GM21528 (cell line): ENCODE data around the gene MRPL4.

Experiments
- ATAC-seq: cut with Tn5 transposase; IDR thresholded peaks from one replicate; pipeline ENCODE4 v1.9.1; 2021; ENCODE audit warnings: mild to moderate bottlenecking, moderate library complexity; ENCODE audit not compliant: unreplicated experiment, low FRiP score

MRPL4 gene

GRCh38 chr19:10285393-10285792 is 33.4 kb downstream of the MRPL4 start:
- no peak for ATAC-seq

GRCh38 chr19:10286803-10287737 is 35.1 kb downstream of the MRPL4 start, which contains the start of gene ICAM4:
ICAM4 (plus strand) TSS chr19:10286955; CDS start chr19:10287013, 58 bp downstream.
- ATAC-seq = no peak

- ATAC-seq = no peak
These were observed 36.7 kb downstream of the MRPL4 start for GRCh38 chr19:10288662-10289166.

GRCh38 chr19:10289167-10289835 is 37.3 kb downstream of the MRPL4 start:
- no peak for ATAC-seq

GRCh38 chr19:10289836-10290356 is 37.9 kb downstream of the MRPL4 start, which contains the start of gene ICAM5:
ICAM5 (plus strand) TSS chr19:10289952; CDS start chr19:10290044, 92 bp downstream.
- ATAC-seq = no peak

- no peak for ATAC-seq
These were observed 38.4 kb downstream of the MRPL4 start for GRCh38 chr19:10290357-10290875.

- no peak for ATAC-seq
These were observed 39.0 kb downstream of the MRPL4 start for GRCh38 chr19:10290876-10291553.

GRCh38 chr19:10291554-10292205 is 39.7 kb downstream of the MRPL4 start:
- ATAC-seq = no peak

GRCh38 chr19:10292206-10292788 is 40.3 kb downstream of the MRPL4 start:
- ATAC-seq = no peak

GRCh38 chr19:10292789-10293636 is 41.0 kb downstream of the MRPL4 start:
- no peak for ATAC-seq

GRCh38 chr19:10293637-10294367 is 41.8 kb downstream of the MRPL4 start:
- ATAC-seq = no peak

GRCh38 chr19:10294368-10294697 is 42.3 kb downstream of the MRPL4 start:
- no peak for ATAC-seq

- no peak for ATAC-seq
These were observed 43.4 kb downstream of the MRPL4 start for GRCh38 chr19:10295305-10295846.

- no peak for ATAC-seq
These were observed 44.0 kb downstream of the MRPL4 start for GRCh38 chr19:10295847-10296591.

GRCh38 chr19:10299545-10300458 is 47.8 kb downstream of the MRPL4 start:
- no peak for ATAC-seq
